Measurements from ENCODE around the gene BAZ2B.
A peak's percentile ranks its signal among the peaks of the same experiment; 100 is the strongest.

The BAZ2B gene

DNA sequence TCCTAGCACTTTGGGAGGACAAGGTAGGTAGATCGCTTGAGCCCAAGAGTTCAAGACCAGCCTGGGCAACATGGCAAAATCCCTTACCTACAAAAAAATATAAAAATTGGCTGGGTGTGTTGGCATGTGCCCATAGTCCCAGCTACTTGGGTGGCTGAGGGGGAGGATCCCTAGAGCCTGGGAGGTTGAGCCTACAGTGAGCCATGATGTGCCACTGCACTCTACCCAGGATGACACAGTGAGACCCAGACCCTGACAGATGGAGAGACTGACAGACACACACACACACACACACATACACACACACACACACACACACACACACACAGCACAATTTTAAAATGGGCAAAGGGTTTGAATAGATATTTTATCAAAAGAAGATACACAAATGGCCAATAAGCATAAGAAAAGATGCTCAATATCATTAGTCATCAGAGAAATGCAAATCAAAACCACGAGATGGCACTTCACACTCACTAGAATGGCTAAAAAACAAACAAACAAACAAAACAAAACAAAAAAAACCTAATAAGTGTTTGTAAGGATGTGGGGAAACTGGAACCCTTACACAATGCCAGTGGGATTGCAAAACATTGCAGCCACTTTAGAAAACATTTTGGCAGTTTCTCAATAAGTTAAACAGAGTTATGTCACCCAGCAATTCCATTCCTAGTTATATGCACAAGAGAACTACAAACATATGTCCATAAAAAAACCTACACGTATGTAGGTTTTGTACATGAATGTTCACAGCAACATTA, 42.3 kb downstream of the BAZ2B start:
- DNase-seq (ENCODE audit: low spot score): no peak

GRCh38 chr2:159573294-159573693, 43.1 kb downstream of the BAZ2B start:
- no peak for DNase-seq (ENCODE audit: low spot score)

DNA sequence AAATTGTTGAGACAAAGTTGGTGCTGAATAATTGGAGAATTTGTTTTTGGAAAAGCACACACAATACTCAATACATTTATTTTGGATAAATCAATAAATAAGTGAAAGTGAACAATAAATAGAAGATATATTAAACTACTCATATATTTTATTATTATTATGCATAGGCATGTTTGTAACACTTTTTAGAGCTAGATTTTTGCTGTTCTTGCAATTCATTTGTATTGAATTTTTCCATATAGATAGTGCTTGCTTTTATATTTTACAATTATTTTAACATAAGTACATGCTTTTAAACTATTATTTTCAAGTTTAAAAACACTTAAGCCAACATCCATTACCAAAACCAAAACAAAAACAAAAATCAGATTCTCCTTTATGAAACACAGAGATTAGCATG, 43.9 kb downstream of the BAZ2B start:
- DNase-seq (ENCODE audit: low spot score): no peak

GRCh38 chr2:159571540-159572260, 44.6 kb downstream of the BAZ2B start:
- no peak for DNase-seq (ENCODE audit: low spot score)

- DNase-seq (ENCODE audit: low spot score): no peak
Observed at GRCh38 chr2:159564081-159564480, 52.3 kb downstream of the BAZ2B start.

DNA sequence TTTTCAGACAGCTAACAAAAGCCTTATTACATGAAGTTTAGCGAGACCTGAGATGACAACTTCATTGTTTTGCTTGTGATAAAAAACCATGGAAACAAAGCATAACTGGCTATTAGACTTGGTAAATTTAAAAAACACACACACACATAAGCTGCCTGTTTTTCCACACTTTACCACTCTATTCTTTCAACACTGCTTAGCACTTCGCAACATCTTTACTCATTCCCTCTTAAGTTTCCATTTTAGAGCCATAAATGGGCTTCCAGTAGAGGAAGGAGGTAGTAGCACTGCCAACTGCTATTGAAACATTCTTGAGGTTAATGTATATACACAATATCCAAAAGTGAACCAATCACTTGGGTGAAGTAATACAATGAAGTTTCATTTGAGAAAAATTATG, 54.1 kb downstream of the BAZ2B start:
- DNase-seq (ENCODE audit: low spot score): no peak

DNA sequence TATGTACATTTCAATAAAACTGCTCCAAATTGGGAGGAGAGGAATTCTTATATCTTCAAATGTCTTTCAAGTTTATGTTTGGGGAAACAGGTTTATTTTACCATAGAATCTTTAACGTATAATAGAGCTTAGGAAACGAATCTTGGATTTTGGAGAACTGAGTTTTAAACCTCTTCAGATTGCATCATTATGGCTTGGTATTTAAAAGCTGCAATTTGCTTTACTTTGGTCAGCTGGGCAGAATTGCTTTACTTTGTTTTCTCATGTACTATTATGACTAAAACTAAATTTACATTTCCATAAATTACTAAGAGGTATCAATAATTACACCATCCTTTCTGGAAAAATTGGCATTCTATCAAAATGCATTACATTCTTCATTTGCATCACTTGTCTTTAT, 54.6 kb downstream of the BAZ2B start:
- DNase-seq (ENCODE audit: low spot score): no peak

DNA sequence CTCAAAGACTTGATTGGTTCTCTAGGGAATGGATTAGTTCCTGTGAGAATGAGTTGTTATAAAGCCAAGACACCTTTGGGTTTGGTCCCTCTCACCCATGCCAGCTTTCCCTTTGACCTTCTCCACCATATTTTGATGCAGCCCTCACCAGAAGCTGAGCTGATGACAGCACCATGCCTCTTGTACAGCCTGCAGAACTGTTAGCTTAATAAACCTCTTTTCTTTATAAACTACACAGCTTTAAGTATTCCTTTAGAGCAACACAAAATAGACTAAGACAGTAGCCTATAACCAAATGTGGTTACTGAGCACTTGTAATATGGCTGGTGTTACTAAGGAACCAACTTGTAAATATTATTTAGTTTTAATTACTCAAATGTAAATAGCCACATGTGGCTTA, 55.1 kb downstream of the BAZ2B start:
- DNase-seq (ENCODE audit: low spot score): no peak

DNA sequence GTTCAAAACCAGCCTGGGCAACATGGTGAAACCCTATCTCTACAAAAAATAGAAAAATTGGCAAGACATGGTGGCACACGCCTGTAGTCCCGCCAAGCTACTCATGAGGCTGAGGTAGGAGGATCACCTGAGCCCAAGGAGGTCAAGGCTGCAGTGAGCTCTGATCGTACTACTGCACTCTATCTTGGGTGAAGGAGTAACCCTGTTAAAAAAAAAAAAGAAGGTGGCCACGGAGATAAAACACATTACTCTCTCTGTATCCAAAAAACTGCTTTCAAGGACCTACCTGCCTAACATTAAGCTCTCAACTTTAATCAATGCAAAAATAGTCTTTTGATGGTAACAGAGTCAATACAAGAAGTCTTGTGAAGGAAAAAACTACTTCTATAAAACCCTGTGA, 57.3 kb downstream of the BAZ2B start:
- DNase-seq (ENCODE audit: low spot score): no peak

- DNase-seq (ENCODE audit: low spot score): no peak
Observed at GRCh38 chr2:159558479-159558878, 57.9 kb downstream of the BAZ2B start.

DNA sequence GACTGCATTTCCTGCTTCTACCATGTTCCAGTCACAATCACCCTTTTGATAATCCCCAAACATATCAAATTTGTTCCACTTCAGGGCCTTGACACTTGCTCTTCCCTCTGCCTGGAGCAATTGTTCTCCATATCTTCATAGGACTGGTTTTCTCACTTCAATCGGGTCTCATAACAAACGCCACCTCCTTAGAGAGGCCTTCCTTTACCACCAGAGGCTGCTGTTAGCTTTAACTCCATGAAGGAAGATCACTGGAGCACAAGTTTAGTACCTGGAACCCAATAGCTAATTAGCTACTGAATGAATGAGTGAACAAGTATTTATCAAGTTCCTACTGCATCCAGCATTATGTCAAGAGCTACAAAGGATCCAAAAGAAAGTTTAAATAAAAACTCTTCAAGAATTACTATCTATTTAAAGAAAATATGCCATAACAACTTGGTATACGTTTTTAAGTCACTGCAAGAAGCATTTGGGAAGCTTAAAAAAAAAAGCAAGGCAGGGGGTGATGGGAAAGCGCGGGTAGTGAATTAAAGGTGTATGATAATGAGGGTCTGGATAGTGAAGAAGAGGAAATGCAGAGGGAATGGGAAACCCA, 58.8 kb downstream of the BAZ2B start:
- DNase-seq (ENCODE audit: low spot score): peak; percentile 13

- no peak for DNase-seq (ENCODE audit: low spot score)
Observed at GRCh38 chr2:159555651-159556392, 60.5 kb downstream of the BAZ2B start.

DNA sequence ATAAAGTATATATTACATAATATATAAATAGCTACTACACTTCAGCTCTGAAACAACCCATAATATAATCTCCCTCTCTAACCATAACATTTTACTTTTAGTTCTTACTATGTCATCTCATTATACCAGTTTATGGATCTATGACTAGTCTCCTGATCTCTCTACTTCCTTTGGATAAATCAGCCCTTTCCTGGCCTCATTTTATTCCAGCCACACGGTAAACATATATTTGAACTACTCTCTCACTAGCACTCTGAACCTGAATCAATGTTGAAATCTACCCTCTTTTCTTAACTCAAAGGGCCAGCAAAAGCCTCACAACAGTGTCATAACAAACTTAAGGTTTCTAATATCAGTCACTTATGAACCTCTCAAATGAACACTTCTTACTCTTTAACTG, 62.6 kb downstream of the BAZ2B start:
- DNase-seq (ENCODE audit: low spot score): no peak

DNA sequence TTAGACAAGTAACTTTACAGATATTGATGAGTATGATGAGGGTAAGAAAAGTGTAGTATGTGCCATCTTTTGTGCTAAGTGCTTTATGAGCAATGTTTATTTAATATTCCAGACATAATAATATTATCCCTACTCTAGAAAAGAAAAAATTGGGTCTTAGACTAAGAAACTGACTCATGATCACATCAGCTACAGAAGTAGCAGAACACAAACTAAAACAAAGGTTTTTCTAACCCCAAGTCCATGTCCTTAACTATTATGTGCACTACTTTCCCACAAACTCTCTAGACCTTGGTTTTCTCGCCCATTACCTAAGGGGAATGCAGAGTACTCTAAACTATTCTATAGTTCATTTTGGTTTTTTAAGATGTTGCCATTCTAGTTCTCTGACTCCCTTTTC, 64.5 kb downstream of the BAZ2B start:
- no peak for DNase-seq (ENCODE audit: low spot score)

- no peak for DNase-seq (ENCODE audit: low spot score)
Observed at GRCh38 chr2:159550231-159550630, 66.1 kb downstream of the BAZ2B start.

GRCh38 chr2:159549234-159549633, 67.1 kb downstream of the BAZ2B start:
- DNase-seq (ENCODE audit: low spot score): no peak

DNA sequence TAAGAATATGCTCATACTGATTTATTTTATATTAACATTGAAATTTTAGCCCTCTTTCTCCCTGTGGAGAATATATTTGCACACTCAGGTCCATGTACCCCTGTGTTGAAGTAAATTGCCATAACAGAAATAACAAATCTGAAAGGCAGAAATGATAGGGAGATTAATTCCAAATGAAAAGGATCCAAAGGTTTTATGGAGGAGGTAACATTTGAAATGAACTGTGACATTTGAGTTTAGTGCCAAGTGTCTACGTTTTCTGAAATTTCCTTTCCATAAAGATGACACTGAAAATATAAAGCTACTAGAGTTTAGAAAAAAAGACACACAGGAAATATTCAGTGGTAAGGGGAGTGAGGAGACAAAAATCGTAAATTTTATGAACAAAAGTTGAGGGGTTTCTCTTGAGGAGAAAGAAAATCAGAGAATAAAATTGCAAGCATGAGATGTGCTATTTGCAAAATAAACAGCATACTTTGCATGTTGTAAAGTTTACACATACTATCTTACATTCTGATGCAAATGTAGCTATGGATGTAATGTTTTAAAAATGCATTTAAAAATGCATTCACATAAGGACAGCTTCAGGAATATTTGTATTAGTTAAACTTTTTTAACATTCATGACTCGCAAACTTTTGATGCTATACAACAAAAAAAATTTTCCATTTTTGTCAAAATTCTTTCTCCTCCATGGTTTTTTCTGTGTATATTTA, 69.5 kb downstream of the BAZ2B start:
- DNase-seq (ENCODE audit: low spot score): no peak

DNA sequence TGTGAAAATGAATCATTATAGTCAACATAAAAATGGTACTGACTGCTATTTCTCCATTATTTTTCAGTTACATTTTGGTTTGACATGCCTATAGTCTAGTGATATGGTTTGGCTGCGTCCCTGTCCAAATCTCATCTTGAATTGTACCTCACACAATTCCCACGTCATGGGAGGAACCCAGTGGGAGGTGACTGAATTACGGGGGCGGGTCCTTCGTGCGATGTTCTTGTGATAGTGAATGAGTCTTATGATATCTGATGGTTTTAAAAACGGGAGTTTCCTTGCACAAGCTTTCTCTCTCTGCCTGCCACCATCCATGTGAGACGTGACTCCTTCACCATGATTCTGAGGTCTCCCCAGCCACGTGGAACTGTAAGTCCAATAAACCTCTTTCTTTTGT, 70.3 kb downstream of the BAZ2B start:
- no peak for DNase-seq (ENCODE audit: low spot score)

DNA sequence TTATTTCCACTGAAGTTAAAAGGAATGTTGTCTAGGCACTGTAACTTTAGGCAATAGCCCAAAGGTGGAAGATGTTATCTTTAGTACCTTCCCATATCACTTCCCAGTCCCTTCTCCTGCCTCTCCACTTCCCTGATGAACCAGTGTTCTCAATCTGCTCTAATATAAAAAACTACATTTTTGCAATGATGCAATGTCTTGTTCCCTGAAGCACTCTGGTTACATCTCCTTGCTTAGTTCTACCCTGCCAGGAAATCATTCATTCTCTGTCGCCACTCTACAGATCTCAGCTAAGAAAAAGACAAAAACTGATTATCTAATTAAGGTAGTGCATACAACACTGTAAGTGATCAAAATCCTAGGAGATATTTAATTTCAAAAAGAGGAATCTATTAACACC, 71.3 kb downstream of the BAZ2B start:
- no peak for DNase-seq (ENCODE audit: low spot score)

DNA sequence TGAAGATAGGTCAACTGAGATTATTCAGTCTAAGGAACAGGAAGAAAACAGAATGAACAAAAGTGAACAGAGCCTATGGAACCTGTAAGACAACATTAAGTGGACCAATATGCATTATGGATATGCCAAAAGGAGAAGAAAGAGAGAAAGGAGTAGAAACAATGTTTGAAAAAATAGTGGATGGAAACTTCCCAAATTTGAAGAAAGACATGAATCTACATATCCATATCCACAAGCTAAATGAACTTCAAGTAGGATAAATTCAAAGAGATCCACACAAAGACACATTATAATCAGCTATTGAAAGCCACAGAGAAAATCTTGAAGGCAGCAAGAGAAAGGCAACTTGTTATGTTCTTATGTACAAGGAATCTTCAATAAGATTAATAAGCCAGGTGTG, 74.2 kb downstream of the BAZ2B start:
- no peak for DNase-seq (ENCODE audit: low spot score)

DNA sequence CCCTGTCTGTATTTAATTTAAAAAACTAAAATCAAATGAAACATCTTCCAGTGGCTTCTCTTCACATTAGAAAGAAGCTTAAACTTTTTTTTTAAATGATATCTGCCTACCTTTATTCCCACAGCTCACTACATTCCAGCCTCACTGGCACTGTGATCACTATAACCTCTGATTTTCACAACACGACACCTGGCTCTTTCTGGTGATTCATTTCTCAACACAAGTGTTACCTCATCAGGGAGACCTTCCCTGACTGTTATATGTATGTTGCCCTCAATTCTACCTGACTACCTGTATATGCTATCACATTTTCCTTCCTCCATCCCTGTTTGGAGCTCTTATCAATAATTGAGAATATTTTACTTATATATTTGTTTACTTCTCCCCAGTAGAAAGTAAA, 76.6 kb downstream of the BAZ2B start:
- no peak for DNase-seq (ENCODE audit: low spot score)

GRCh38 chr2:159538801-159539200, 77.5 kb downstream of the BAZ2B start:
- no peak for DNase-seq (ENCODE audit: low spot score)

All from iPS-NIHi11 (cell line).